Heart left ventricle (tissue), 13 donors: Measurements from ENCODE around the gene UVSSA.

Experiments used
- CTCF ChIP-seq, 12 donors: fragments of 200-600 bp; sonication (generic) in 4 of 12; IDR thresholded peaks; one replicate each; pipeline versions ENCODE4 v1.5.0 to v1.8.0; 2018 to 2022; ENCODE audit warnings: antibody characterized with exemption in 12 of 12, mild to moderate bottlenecking in 5 of 12
- POLR2A ChIP-seq, 2 donors: fragments of 450-650 bp; IDR thresholded peaks; one replicate each; pipeline ENCODE4 v1.6.1; 2017; ENCODE audit warnings: antibody characterized with exemption in 2 of 2, mild to moderate bottlenecking in 2 of 2, moderate library complexity in 2 of 2
- donor health status: ischemic (EF 13 %, LVEDD 7.1; RV severe dilation, severe dysfunction).
- donor health status: DM: no; HTN: yes; CAD: no.
- donor health status: DM: no; HTN: no; CAD: no.
- donor health status: ischemic (EF 25% LVEDD 6.9; RV normal size, moderate dysfunction).
- donor health status: ischemic (EF 25% LVEDD 5.7; RV mildly dilated, moderate dysfunction).
- donor health status: ischemic (EF 35%, LVEDD 5.7; RV mildly dilated, moderate dysfunction).
- donor health status: nonischemic (EF 11% LVEDD 7.7; RV severe dilation, severe dysfunction).
- donor health status: DM: yes; HTN: yes; CAD: no.
- donor health status: PGD.
- donor health status: ischemic (EF 29% LVEDD 5.4; RV normal size, mild dysfunction).
- donor health status: nonischemic (EF 23%, LVEDD 6.1; RV moderate dilation, normal function).

DNA sequence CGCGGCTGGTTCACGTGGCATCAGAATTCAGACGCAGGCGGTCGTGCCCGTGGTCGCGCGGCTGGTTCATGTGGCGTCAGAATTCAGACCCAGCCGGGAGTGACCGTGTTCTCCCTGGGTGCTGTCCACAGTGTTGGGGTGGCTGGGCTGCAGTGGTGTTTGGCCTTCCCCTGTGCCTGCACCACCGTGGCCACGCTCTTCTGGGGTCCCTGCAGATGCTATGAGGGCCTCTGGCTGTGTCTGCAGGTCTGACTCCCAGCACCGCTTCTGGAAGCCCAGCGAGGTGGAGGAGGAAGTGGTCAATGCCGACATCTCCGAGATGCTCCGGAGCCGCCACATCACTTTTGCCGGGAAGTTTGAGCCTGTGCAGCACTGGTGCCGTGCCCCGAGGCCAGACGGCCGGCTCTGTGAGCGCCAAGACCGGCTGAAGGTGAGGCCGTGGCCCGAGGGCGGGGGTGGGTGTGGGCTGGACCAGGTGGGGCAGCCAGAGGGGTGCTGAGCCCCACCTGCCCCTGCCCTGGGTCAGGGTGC is 32.9 kb downstream of the UVSSA start:
- TF ChIP-seq CTCF (IDR thresholded peaks at IDR 0.05) (no peak), POLR2A (IDR thresholded peaks at IDR 0.05) (no peak)
